ENCODE data around the gene CTIF.
"Not testable (repeated sequence)": the region's sequence is repeated elsewhere in the genome, so short reads cannot be mapped to it uniquely, and the experiment has no call there.

The CTIF gene

GRCh38 chr18:48649231-48649630, 110.4 kb downstream of the CTIF start:
- FAIRE-seq, result no peak

- FAIRE-seq, result not testable (repeated sequence)
Measured at GRCh38 chr18:48654591-48654990, 115.8 kb downstream of the CTIF start.

- FAIRE-seq, result no peak
Measured at GRCh38 chr18:48655508-48655907, 116.7 kb downstream of the CTIF start.

- FAIRE-seq, result no peak
Measured at GRCh38 chr18:48656176-48656575, 117.3 kb downstream of the CTIF start.

GRCh38 chr18:48656582-48656981, 117.8 kb downstream of the CTIF start:
- FAIRE-seq, result no peak

DNA sequence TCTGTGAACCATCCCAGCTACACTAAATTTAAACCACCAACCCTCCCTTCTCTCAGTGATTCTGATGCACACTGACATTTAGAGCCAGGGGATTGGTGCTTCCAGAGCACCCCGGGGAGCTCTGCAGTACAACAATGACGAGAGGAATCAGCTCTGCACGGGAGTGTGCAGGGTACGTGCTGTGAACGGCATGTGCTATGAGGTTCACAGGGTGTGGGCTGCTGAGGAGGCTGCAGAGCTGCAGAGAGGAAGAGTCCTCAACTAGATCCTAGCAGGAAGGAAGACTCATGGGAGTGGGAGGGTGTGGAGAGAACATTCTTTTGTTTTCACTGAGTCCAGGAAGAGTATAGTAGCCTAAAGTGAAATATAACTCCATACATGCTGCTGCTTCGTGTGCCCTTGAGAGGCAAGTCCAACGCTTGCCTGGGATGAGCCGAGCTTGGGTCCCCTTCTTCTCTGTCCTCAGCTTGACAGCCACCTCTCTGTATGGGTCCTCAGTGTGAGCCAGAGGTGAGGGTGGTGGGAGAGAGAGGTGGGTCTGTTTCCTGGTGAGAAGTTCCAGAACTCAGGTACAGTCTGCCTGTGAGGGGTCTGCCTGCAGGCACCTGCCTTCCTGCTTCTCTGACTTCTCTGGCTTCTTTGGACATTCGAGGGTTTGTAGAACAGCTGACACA, 118.8 kb downstream of the CTIF start:
- FAIRE-seq, result no peak

GRCh38 chr18:48658721-48659120, 119.9 kb downstream of the CTIF start:
- FAIRE-seq, result no peak

DNA sequence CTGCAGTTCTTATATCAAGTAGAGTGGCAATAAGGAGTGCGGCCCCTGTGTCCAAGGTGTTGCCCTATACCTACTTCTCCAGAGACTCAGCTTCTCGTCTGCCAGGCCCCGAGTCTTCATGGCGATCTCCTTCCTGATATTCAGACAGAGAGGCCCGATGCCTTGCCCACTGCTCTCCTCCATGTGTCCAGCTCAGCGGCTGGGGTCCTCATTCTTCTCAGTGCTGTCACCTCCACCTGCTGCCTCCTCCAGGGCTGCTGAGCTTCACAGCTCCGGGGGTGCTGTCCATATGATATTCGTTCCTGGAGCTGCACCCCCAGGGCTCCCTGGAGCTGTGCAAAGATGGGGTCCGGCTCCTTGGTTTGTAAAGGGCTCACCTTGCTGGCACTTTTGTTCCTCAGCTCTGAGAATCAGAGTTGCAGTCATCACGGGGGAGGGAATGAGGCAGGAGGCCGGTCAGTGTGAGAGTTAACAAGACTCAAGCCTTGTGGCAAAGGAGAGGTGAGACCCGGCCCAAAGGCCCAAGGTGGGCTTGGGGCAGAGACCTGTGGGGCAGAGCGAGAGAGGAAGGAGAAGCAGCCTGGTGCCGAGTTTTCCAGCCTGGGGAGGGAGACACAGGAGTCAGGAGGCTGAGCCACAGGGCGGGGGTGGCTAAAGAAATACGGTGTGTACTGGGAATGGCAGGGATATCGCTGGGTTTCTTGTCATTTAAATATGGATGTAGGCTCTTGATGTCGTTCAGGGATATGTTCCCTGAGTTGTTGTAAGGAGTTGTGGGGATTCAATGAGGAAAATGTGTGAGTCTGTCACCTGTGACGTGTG, 120.6 kb downstream of the CTIF start:
- FAIRE-seq, result no peak

- no peak for FAIRE-seq
Measured at GRCh38 chr18:48660346-48661228, 121.8 kb downstream of the CTIF start.

- no peak for FAIRE-seq
Measured at GRCh38 chr18:48661421-48661820, 122.6 kb downstream of the CTIF start.

GRCh38 chr18:48662011-48662661, 123.3 kb downstream of the CTIF start:
- FAIRE-seq, result no peak

GRCh38 chr18:48663096-48663930, 124.5 kb downstream of the CTIF start:
- FAIRE-seq, result no peak

- no peak for FAIRE-seq
Measured at GRCh38 chr18:48663931-48664847, 125.4 kb downstream of the CTIF start.

DNA sequence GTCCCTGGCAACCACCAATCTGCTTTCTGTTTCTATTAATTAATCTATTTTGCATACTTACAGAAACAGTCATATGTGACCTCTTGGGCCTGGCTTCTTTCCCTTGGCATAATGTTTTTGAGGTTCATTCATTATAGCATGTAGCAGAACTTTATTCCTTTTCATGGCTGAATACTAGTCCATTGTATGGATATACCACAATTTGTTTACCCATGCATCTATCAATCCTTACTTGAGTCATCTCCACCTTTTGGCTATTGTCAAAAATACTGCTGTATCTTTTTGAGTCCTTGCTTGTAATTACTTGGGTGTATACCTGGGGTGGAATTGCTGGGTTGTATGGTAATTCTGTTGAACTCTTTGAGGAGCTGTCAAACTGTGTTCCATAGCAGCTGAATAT, 126.8 kb downstream of the CTIF start:
- no peak for FAIRE-seq

DNA sequence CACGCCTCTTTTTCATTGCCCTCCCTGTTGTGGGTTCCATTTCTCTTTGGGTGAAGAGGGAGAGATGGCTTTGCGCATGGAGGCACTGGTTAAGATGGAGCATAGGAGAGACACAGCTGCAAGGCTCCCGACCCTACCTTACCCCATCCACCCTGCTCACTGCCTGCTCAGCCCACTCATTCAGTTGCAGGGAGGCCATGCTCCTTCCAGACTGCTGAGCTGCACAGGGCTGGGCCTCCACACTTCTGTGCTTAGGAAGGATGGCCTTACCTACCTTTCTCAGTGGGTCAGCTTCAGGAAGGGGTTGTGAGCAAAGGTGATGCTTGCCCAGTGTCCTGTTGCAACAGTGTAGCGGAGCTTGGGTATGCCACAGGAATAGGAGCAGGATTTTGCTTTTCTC, 127.8 kb downstream of the CTIF start:
- FAIRE-seq, result no peak

GRCh38 chr18:48667276-48668254, 128.7 kb downstream of the CTIF start:
- FAIRE-seq, result no peak

GRCh38 chr18:48668466-48669179, 129.8 kb downstream of the CTIF start:
- FAIRE-seq, result no peak

- FAIRE-seq, result no peak
Measured at GRCh38 chr18:48669180-48669675, 130.4 kb downstream of the CTIF start.
